K562 (cell line): Measurements from ENCODE around the gene CD74. TPM values are rescaled to one million over a fixed set of nuclear protein-coding genes. Genes with fewer than 3 reads are reported as not detected.
A peak's percentile ranks its signal among the peaks of the same experiment; 100 is the strongest.

ENCODE experiments used
- ASH1L ChIP-seq: fragments of 450-650 bp; IDR thresholded peaks from 2 replicates; pipeline ENCODE4 v1.6.1; 2018; ENCODE audit warnings: borderline replicate concordance, mild to moderate bottlenecking, low read depth; ENCODE audit not compliant: partially characterized antibody
- BRCA1 ChIP-seq, 2 experiments: fragments of 450-650 bp in 1 of 2; sonication (generic) in 1 of 2; formaldehyde crosslinking in 1 of 2; IDR thresholded peaks; 2 replicates each; pipeline versions ENCODE4 v1.5.0 to v1.6.1; 2017 to 2020; ENCODE audit warnings: mild to moderate bottlenecking in 1 of 2, missing genetic modification reagents in 1 of 2
- IFI16 ChIP-seq: fragments of 250-450 bp; sonication (Bioruptor Pico); IDR thresholded peaks from 2 replicates; pipeline ENCODE4 v2.1.2; 2022; ENCODE audit warnings: mild to moderate bottlenecking, inconsistent platforms
- LEF1 ChIP-seq: fragments of 450-650 bp; IDR thresholded peaks from 2 replicates; pipeline ENCODE4 v1.6.1; 2016; ENCODE audit warnings: mild to moderate bottlenecking
- RHOXF2B ChIP-seq: fragments of 250-450 bp; sonication (Bioruptor Pico); conservative IDR thresholded peaks from 2 replicates; pipeline ENCODE4 v1.5.1; 2021
- SIX5 ChIP-seq, 2 experiments: IDR thresholded peaks; 2 replicates each; pipeline ENCODE4 v1.6.1; 2011; ENCODE audit warnings: low read length in 2 of 2, borderline replicate concordance in 1 of 2, low read depth in 1 of 2, mild to moderate bottlenecking in 1 of 2, moderate library complexity in 1 of 2; ENCODE audit not compliant: insufficient read depth in 1 of 2
- SMARCB1 ChIP-seq: IDR thresholded peaks from 2 replicates; pipeline ENCODE4 v1.6.1; 2011; ENCODE audit warnings: improper control_type of control experiment, low read depth; ENCODE audit not compliant: insufficient read length
- TBP ChIP-seq: optimal IDR thresholded peaks from 2 replicates; pipeline ENCODE3; 2011; ENCODE audit warnings: low read depth, low read length, improper control_type of control experiment
- TSC22D4 ChIP-seq: fragments of 450-650 bp; IDR thresholded peaks from 2 replicates; pipeline ENCODE4 v1.6.1; 2016; ENCODE audit warnings: missing genetic modification characterization, missing biosample characterization, control low read depth
- polyA plus RNA-seq, 8 experiments: library from polyadenylated mRNA; depleted of rRNA in 4 of 8; stranded (reverse) in 5 of 8; unstranded in 3 of 8; fragments of >200 nt; fragmentation: Nextera tagmentation in 2 of 8; fragmentation: Illumina TruSeq in 1 of 8; extraction: Ambion mirVana in 2 of 8; extraction: Trizol in 1 of 8; gene quantifications; 2 replicates each; pipeline versions ENCODE4 v1.2.1 to v1.2.3, GENCODE V29; 2011 to 2014; ENCODE audit warnings: inconsistent platforms in 1 of 8, missing spikeins in 1 of 8
- total RNA-seq, 7 experiments: library from RNA; depleted of rRNA in 6 of 7; stranded (reverse); fragments of >200 nt in 6 of 7; fragmentation: Illumina TruSeq in 2 of 7; extraction: Trizol in 2 of 7; gene quantifications; 2 replicates each; pipeline versions ENCODE4 v1.2.1 to v1.2.3, GENCODE V29; 2011 to 2021; ENCODE audit warnings: low replicate concordance in 1 of 7
- TF ChIP-seq, protein P1 (sequence below): fragments of 450-650 bp; IDR thresholded peaks from 2 replicates; pipeline ENCODE4 v1.6.1; 2016; ENCODE audit warnings: low read depth, mild to moderate bottlenecking, moderate library complexity
- TF ChIP-seq, protein P2 (sequence below), 2 experiments: fragments of 450-650 bp in 1 of 2; sonication (generic) in 1 of 2; formaldehyde crosslinking in 1 of 2; IDR thresholded peaks; 2 replicates each; pipeline versions ENCODE4 v1.7.1 to v1.9.0; 2016 to 2022; ENCODE audit warnings: inconsistent platforms in 1 of 2, mild to moderate bottlenecking in 1 of 2, missing genetic modification reagents in 1 of 2
- TF ChIP-seq, protein P3 (sequence below): sonication (generic); formaldehyde crosslinking; IDR thresholded peaks from 2 replicates; pipeline ENCODE4 v1.8.1; 2023; ENCODE audit warnings: mild to moderate bottlenecking, missing genetic modification reagents, moderate library complexity
- TF ChIP-seq, protein P4 (sequence below): sonication (generic); formaldehyde crosslinking; IDR thresholded peaks from 2 replicates; pipeline ENCODE4 v1.8.1; 2022; ENCODE audit warnings: missing genetic modification reagents

CD74 gene
- total and polyA plus RNA-seq, 9 of the 15 experiments (the other 6 are each of a cell fraction or from before 2014, with no cell fraction given): 0.07 to 4.8 (median 0.32) TPM

GRCh38 chr5:150357326-150358260, 55.1 kb downstream of the CD74 start, which contains the start of gene TCOF1 (continued):
- TF ChIP-seq, protein P1, sequence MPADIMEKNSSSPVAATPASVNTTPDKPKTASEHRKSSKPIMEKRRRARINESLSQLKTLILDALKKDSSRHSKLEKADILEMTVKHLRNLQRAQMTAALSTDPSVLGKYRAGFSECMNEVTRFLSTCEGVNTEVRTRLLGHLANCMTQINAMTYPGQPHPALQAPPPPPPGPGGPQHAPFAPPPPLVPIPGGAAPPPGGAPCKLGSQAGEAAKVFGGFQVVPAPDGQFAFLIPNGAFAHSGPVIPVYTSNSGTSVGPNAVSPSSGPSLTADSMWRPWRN: no peak
- TF ChIP-seq ASH1L: no peak
- TF ChIP-seq, protein P2, sequence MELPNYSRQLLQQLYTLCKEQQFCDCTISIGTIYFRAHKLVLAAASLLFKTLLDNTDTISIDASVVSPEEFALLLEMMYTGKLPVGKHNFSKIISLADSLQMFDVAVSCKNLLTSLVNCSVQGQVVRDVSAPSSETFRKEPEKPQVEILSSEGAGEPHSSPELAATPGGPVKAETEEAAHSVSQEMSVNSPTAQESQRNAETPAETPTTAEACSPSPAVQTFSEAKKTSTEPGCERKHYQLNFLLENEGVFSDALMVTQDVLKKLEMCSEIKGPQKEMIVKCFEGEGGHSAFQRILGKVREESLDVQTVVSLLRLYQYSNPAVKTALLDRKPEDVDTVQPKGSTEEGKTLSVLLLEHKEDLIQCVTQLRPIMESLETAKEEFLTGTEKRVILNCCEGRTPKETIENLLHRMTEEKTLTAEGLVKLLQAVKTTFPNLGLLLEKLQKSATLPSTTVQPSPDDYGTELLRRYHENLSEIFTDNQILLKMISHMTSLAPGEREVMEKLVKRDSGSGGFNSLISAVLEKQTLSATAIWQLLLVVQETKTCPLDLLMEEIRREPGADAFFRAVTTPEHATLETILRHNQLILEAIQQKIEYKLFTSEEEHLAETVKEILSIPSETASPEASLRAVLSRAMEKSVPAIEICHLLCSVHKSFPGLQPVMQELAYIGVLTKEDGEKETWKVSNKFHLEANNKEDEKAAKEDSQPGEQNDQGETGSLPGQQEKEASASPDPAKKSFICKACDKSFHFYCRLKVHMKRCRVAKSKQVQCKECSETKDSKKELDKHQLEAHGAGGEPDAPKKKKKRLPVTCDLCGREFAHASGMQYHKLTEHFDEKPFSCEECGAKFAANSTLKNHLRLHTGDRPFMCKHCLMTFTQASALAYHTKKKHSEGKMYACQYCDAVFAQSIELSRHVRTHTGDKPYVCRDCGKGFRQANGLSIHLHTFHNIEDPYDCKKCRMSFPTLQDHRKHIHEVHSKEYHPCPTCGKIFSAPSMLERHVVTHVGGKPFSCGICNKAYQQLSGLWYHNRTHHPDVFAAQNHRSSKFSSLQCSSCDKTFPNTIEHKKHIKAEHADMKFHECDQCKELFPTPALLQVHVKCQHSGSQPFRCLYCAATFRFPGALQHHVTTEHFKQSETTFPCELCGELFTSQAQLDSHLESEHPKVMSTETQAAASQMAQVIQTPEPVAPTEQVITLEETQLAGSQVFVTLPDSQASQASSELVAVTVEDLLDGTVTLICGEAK (IDR thresholded peaks at IDR 0.05): peak; percentile 93
- TF ChIP-seq, protein P2 (CRISPR knock-in tag; IDR thresholded peaks at IDR 0.05): no peak
- no peak for TF ChIP-seq TSC22D4
- peak; percentile 61 to 66; a peak in 3 of 4 replicates for TF ChIP-seq SIX5 (IDR thresholded peaks at IDR 0.05; ENCODE audit: borderline replicate concordance in 1 of 2, insufficient read depth in 1 of 2, low read depth in 1 of 2, low read length in 2 of 2)
- TF ChIP-seq, protein P3, sequence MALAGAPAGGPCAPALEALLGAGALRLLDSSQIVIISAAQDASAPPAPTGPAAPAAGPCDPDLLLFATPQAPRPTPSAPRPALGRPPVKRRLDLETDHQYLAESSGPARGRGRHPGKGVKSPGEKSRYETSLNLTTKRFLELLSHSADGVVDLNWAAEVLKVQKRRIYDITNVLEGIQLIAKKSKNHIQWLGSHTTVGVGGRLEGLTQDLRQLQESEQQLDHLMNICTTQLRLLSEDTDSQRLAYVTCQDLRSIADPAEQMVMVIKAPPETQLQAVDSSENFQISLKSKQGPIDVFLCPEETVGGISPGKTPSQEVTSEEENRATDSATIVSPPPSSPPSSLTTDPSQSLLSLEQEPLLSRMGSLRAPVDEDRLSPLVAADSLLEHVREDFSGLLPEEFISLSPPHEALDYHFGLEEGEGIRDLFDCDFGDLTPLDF (CRISPR knock-in tag): peak; percentile 77
- TF ChIP-seq, protein P4, sequence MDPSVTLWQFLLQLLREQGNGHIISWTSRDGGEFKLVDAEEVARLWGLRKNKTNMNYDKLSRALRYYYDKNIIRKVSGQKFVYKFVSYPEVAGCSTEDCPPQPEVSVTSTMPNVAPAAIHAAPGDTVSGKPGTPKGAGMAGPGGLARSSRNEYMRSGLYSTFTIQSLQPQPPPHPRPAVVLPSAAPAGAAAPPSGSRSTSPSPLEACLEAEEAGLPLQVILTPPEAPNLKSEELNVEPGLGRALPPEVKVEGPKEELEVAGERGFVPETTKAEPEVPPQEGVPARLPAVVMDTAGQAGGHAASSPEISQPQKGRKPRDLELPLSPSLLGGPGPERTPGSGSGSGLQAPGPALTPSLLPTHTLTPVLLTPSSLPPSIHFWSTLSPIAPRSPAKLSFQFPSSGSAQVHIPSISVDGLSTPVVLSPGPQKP (CRISPR knock-in tag): no peak
- no peak for TF ChIP-seq RHOXF2B (CRISPR knock-in tag)
- peak; percentile 72 for TF ChIP-seq TBP
- TF ChIP-seq IFI16: no peak
- TF ChIP-seq LEF1: no peak
- no peak for TF ChIP-seq BRCA1 (IDR thresholded peaks at IDR 0.05)
- 0 out of 2 replicates have a peak, but pooled peaks have one; percentile 58 for TF ChIP-seq BRCA1 (CRISPR knock-in tag; IDR thresholded peaks at IDR 0.05)
- TF ChIP-seq SMARCB1: peak; percentile 35
